ENCODE results near the gene MAP3K2. TPM values are rescaled to one million over a fixed set of nuclear protein-coding genes. Genes with fewer than 3 reads are reported as not detected.

MAP3K2 gene
- total and polyA plus RNA-seq, 10 of the 15 experiments (the other 5 are each of a cell fraction or from before 2014, with no cell fraction given), result 2.7 to 39.6 (median 16.1) TPM

DNA sequence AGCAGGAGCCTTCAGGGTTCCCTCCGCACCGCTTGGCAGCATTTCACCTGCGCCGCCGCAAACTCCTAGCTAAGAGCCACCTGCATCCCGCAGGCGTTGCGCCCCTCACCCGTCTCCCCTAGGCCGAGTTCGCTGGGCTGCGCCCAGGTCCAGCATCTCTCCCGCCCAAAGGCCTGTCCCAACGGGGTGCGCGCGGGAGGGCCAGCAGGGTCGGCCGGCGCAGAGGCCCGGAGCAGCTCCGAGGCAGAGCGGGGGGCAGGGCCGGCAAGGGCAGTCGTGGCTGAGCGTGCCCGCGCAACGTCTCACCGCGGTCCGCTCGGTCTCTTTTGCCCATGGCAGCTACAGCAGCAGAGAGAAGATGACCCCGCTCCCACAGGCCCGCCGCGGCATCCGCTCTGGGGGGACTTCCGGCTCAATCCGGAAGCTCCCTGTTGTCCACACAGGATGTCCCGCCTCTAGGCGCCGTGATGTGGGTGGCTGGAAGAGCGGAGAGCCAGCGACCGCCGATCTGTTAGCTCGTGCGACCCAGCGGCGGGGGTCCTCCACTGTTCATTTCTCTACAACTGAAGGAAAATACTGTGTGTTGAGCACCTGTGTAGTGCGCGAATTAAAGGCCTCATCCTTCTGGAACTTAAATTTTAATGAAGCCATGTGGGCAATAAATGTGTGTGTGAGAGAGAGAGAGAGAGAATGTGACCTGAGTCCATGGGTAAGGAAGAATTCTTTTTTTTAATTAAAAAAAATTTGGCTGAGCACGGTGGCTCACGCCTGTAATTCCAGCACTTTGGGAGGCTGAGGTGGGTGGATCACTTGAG is 93.8 kb downstream of the MAP3K2 start, which contains the start of gene ERCC3 (continued):
- TF ChIP-seq, protein P1, sequence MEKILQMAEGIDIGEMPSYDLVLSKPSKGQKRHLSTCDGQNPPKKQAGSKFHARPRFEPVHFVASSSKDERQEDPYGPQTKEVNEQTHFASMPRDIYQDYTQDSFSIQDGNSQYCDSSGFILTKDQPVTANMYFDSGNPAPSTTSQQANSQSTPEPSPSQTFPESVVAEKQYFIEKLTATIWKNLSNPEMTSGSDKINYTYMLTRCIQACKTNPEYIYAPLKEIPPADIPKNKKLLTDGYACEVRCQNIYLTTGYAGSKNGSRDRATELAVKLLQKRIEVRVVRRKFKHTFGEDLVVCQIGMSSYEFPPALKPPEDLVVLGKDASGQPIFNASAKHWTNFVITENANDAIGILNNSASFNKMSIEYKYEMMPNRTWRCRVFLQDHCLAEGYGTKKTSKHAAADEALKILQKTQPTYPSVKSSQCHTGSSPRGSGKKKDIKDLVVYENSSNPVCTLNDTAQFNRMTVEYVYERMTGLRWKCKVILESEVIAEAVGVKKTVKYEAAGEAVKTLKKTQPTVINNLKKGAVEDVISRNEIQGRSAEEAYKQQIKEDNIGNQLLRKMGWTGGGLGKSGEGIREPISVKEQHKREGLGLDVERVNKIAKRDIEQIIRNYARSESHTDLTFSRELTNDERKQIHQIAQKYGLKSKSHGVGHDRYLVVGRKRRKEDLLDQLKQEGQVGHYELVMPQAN (conservative IDR thresholded peaks at IDR 0.05), result peak; percentile 76; the same call in 1 of the 2 replicates
- 0 out of 2 replicates have a peak, but pooled peaks have one; percentile 29 for TF ChIP-seq ATF7 (IDR thresholded peaks at IDR 0.05; ENCODE audit: low read depth)
- TF ChIP-seq SMC3 (IDR thresholded peaks at IDR 0.05; ENCODE audit: borderline replicate concordance, low read length), result no peak
- 0 out of 4 replicates have a peak, but pooled peaks of 1 of the 2 experiments have one; percentile 50 for TF ChIP-seq SRF (IDR thresholded peaks at IDR 0.05; ENCODE audit: low read depth in 2 of 2, low read length in 2 of 2)
- TF ChIP-seq SPI1 (IDR thresholded peaks at IDR 0.05; ENCODE audit: borderline replicate concordance, insufficient read depth, low read depth, low read length), result no peak
- TF ChIP-seq MXI1 (IDR thresholded peaks at IDR 0.05; ENCODE audit: low read depth, low read length), result 0 out of 2 replicates have a peak, but pooled peaks have one; percentile 63
- peak; percentile 63; the same call in 1 of the 2 replicates for TF ChIP-seq CREB1 (IDR thresholded peaks at IDR 0.05; ENCODE audit: low read depth)
- TF ChIP-seq, protein P2, sequence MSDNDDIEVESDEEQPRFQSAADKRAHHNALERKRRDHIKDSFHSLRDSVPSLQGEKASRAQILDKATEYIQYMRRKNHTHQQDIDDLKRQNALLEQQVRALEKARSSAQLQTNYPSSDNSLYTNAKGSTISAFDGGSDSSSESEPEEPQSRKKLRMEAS (IDR thresholded peaks at IDR 0.05; ENCODE audit: low read depth, low read length), result peak; percentile 62; the same call in 1 of the 2 replicates
- TF ChIP-seq, protein P3, sequence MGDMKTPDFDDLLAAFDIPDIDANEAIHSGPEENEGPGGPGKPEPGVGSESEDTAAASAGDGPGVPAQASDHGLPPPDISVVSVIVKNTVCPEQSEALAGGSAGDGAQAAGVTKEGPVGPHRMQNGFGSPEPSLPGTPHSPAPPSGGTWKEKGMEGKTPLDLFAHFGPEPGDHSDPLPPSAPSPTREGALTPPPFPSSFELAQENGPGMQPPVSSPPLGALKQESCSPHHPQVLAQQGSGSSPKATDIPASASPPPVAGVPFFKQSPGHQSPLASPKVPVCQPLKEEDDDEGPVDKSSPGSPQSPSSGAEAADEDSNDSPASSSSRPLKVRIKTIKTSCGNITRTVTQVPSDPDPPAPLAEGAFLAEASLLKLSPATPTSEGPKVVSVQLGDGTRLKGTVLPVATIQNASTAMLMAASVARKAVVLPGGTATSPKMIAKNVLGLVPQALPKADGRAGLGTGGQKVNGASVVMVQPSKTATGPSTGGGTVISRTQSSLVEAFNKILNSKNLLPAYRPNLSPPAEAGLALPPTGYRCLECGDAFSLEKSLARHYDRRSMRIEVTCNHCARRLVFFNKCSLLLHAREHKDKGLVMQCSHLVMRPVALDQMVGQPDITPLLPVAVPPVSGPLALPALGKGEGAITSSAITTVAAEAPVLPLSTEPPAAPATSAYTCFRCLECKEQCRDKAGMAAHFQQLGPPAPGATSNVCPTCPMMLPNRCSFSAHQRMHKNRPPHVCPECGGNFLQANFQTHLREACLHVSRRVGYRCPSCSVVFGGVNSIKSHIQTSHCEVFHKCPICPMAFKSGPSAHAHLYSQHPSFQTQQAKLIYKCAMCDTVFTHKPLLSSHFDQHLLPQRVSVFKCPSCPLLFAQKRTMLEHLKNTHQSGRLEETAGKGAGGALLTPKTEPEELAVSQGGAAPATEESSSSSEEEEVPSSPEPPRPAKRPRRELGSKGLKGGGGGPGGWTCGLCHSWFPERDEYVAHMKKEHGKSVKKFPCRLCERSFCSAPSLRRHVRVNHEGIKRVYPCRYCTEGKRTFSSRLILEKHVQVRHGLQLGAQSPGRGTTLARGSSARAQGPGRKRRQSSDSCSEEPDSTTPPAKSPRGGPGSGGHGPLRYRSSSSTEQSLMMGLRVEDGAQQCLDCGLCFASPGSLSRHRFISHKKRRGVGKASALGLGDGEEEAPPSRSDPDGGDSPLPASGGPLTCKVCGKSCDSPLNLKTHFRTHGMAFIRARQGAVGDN (IDR thresholded peaks at IDR 0.05), result peak; percentile 72
- no peak for TF ChIP-seq EZH2 (IDR thresholded peaks at IDR 0.05; ENCODE audit: borderline replicate concordance, control insufficient read depth, low read depth, low read length)
- 0 out of 3 replicates have a peak, but pooled peaks have one; percentile 21 for TF ChIP-seq POU2F2 (IDR thresholded peaks at IDR 0.05; ENCODE audit: borderline replicate concordance, low read depth, low read length)
- peak; percentile 90 for TF ChIP-seq SMAD5 (IDR thresholded peaks at IDR 0.05; ENCODE audit: low read depth)
- no peak for TF ChIP-seq FOS (IDR thresholded peaks at IDR 0.05; ENCODE audit: borderline replicate concordance, extremely low read depth, insufficient read length)
- peak; percentile 83 for TF ChIP-seq TAF1 (IDR thresholded peaks at IDR 0.05; ENCODE audit: borderline replicate concordance, low read depth, low read length)
- peak; percentile 95 for TF ChIP-seq POLR2A (IDR thresholded peaks at IDR 0.05; ENCODE audit: low read depth, low read length)
- no peak for TF ChIP-seq IRF4 (IDR thresholded peaks at IDR 0.05; ENCODE audit: low read depth, low read length)
- TF ChIP-seq NR2F1 (conservative IDR thresholded peaks at IDR 0.05), result peak; percentile 81
- TF ChIP-seq, protein P4, sequence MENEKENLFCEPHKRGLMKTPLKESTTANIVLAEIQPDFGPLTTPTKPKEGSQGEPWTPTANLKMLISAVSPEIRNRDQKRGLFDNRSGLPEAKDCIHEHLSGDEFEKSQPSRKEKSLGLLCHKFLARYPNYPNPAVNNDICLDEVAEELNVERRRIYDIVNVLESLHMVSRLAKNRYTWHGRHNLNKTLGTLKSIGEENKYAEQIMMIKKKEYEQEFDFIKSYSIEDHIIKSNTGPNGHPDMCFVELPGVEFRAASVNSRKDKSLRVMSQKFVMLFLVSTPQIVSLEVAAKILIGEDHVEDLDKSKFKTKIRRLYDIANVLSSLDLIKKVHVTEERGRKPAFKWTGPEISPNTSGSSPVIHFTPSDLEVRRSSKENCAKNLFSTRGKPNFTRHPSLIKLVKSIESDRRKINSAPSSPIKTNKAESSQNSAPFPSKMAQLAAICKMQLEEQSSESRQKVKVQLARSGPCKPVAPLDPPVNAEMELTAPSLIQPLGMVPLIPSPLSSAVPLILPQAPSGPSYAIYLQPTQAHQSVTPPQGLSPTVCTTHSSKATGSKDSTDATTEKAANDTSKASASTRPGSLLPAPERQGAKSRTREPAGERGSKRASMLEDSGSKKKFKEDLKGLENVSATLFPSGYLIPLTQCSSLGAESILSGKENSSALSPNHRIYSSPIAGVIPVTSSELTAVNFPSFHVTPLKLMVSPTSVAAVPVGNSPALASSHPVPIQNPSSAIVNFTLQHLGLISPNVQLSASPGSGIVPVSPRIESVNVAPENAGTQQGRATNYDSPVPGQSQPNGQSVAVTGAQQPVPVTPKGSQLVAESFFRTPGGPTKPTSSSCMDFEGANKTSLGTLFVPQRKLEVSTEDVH (IDR thresholded peaks at IDR 0.05; ENCODE audit: low read depth, partially characterized antibody), result peak; percentile 41
